Esophagus (tissue), 2 donors: ENCODE results near the gene ZNF500. TPM values are rescaled to one million over a fixed set of nuclear protein-coding genes. Genes with fewer than 3 reads are reported as not detected.

Experiments
- H3K27ac ChIP-seq, 2 donors: one replicate each; pipeline ENCODE4 v1.5.1; 2013; ENCODE audit warnings: low read depth in 2 of 2, mild to moderate bottlenecking in 2 of 2, inconsistent platforms in 1 of 2, low read length in 1 of 2, moderate library complexity in 1 of 2
- H3K27me3 ChIP-seq, 2 donors: one replicate each; pipeline ENCODE4 v1.6.1; 2013; ENCODE audit warnings: low read length in 2 of 2, control low read depth in 1 of 2, mild to moderate bottlenecking in 1 of 2; ENCODE audit not compliant: insufficient read depth in 2 of 2, control insufficient read depth in 1 of 2
- H3K36me3 ChIP-seq, 2 donors: one replicate each; pipeline ENCODE4 v1.6.1; 2013; ENCODE audit warnings: low read length in 1 of 2; ENCODE audit not compliant: control insufficient read depth in 2 of 2, insufficient read depth in 2 of 2
- H3K4me1 ChIP-seq, 2 donors: one replicate each; pipeline ENCODE4 v1.6.1; 2013; ENCODE audit warnings: low read length in 1 of 2; ENCODE audit not compliant: control insufficient read depth in 2 of 2, insufficient read depth in 2 of 2
- H3K4me3 ChIP-seq, 2 donors: one replicate each; pipeline ENCODE4 v1.5.1; 2013; ENCODE audit warnings: low read length in 2 of 2, mild to moderate bottlenecking in 2 of 2, low read depth in 1 of 2, moderate library complexity in 1 of 2
- H3K9me3 ChIP-seq, 2 donors: one replicate each; pipeline ENCODE4 v1.6.1; 2013; ENCODE audit warnings: mild to moderate bottlenecking in 2 of 2, low read depth in 1 of 2, low read length in 1 of 2, moderate library complexity in 1 of 2; ENCODE audit not compliant: control insufficient read depth in 2 of 2, insufficient read depth in 1 of 2
- WGBS, 2 donors: extraction: QIAGEN DNeasy Blood & Tissue Kit; methylation state at CpG; one replicate each; pipeline ENCODE4 v1.1.7; 2013; 5-methylcytosine and 5-hydroxymethylcytosine counted together
- polyA plus RNA-seq, 2 donors: library from polyadenylated mRNA; stranded (reverse); fragments of 200-250 nt; gene quantifications; one replicate each; pipeline ENCODE4 v1.2.3, GENCODE V29; 2013
- donor health status: healthy with polysubstance abuse.
- donor health status: Bipolar disorder and iron deficiency.

ZNF500 gene
- polyA plus RNA-seq, 2 donors: 4.4 to 8.9 TPM

DNA sequence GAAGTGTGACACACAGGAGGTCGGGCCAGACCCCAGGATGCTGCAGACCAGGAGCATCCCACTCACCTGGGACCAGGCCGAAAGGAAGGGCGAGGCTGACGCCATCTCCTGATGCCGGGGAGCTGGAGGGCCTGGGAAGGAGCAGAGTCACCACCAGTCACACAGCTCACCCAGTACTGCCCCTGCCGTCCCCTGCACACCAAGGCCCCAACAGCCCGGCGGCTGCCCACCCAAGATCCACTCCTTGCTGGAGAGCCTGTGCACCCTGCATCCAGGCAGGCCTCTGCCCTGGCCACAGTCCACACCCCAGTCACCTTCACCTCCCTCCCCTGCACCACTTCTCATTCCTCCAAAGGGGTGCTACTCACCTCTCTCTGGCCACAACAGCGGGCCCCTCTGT, 4.8 kb downstream of the ZNF500 start:
- WGBS, 2 donors: 90 to 94% methylated on average over 9 of the region's 9 CpGs
- Histone ChIP-seq H3K9me3 (no peaks in the 10 kb centered on the region), H3K36me3 (peaks cover 10 to 43% of the 10 kb centered on the region in 2 donors), H3K4me1 (peaks cover 3 to 5% of the 10 kb centered on the region in 2 donors), H3K27me3 (no peaks in the 10 kb centered on the region), H3K27ac (no peak overlapping the region), H3K4me3 (no peak overlapping the region)

DNA sequence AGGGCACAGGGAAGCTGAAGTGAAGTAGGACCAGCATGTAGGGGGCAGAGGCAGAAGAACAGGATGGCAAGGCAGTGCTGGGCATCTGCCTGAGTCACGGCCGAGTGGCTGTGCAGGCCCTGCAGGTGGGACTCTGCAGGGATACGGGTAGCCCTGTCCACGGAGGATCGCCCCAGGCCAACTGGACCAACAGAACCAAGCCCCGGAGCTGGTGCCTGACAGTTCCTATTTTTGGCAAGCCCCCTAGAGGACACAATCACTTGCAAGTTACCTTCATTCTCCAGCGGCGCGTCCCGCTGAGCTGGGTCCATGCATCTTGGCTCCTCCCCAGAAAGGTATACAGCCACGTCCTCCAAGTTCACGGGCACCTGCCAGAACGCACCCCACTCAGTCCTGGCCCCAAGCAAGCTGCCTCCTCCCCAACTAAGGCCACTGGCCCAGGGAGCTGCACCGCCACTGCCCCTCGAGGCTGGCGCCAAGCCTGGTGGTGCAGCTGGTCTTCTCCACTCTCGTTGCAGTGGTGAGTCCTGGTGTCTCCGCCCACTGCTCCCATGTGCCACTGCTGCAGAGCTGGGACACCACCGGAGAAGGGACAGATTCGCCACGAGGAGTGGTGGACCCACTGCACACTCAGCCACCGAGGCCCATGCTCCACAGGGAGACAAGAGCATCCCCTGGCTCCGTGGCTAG, 6.6 kb downstream of the ZNF500 start:
- Histone ChIP-seq H3K4me1 (peaks cover 0 to 1% of the 10 kb centered on the region in 2 donors), H3K36me3 (peaks cover 10 to 45% of the 10 kb centered on the region in 2 donors), H3K4me3 (no peak overlapping the region), H3K9me3 (no peaks in the 10 kb centered on the region), H3K27me3 (no peaks in the 10 kb centered on the region), H3K27ac (no peak overlapping the region)
- WGBS, 2 donors: 90 to 91% methylated on average over 23 of the region's 23 CpGs

DNA sequence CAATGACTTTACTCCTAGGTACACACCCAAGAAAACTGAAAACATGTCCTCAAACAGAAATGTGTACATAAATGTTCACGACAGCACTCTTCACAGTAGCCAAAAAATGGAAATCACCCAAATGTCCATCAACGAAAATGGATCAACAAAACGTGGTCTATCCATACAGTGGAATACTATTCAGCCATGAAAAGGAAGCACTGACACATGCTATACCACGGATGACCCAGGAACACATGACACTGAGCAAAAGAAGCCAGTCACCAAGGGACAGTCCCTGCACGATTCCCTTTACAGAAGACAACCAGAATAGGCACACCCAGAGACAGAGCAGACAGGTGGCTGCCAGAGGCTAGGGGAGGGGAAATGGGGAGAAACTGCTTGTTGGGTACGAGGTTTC, 11.3 kb downstream of the ZNF500 start:
- Histone ChIP-seq H3K9me3 (peaks cover 0 to 2% of the 10 kb centered on the region in 2 donors), H3K4me1 (no peaks in the 10 kb centered on the region), H3K4me3 (no peak overlapping the region), H3K27ac (no peak overlapping the region), H3K27me3 (no peaks in the 10 kb centered on the region), H3K36me3 (peaks cover 11 to 55% of the 10 kb centered on the region in 2 donors)
- WGBS, 2 donors: 96% methylated on average over 6 of the region's 6 CpGs

DNA sequence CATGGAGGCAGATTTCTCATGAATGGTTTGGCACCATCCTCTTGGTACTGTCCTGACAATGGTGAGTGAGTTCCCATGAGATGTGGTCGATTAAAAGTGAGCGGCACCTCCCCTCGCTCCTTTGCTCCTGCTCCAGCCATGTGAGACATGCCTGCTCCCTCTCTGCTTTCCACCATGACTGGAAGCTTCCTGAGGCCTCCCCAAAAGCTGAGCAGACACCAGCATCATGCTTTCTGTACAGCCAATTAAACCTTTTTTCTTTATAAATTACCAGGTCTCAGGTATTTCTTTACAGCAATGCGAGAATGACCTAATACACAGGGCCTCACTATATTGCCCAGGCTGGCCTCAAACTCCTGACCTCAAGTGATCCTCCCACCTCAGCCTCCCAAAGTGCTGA, 12.1 kb downstream of the ZNF500 start:
- 99 to 100% methylated on average over 4 of the region's 4 CpGs for WGBS, 2 donors
- no peaks in the 10 kb centered on the region for H3K4me1 ChIP-seq
- H3K9me3 ChIP-seq: peaks cover 0 to 2% of the 10 kb centered on the region in 2 donors
- no peaks in the 10 kb centered on the region for H3K27me3 ChIP-seq
- no peak overlapping the region for H3K4me3 ChIP-seq
- H3K27ac ChIP-seq: no peak overlapping the region
- peaks cover 10 to 47% of the 10 kb centered on the region in 2 donors for H3K36me3 ChIP-seq

DNA sequence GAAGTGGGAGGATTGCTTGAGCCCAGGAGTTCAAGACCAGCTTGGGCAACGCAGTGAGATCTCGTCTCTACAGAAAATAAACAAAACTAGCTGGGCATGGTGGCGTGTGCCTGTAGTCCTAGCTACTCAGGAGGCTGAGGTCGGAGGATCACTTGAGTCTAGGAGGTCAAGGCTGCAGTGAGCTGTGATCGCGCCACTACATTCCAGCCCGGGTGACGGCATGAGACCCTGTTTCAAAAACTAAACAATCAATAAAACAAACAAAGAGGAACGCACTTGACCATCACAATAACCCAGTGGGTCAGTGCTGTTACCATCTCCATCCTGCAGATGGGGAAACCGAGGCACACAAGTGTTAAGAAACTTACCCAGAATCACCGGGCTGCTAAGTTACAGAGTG, 13.7 kb downstream of the ZNF500 start:
- no peak overlapping the region for H3K4me3 ChIP-seq
- H3K27ac ChIP-seq: no peak overlapping the region
- H3K4me1 ChIP-seq: no peaks in the 10 kb centered on the region
- peaks cover 0 to 2% of the 10 kb centered on the region in 2 donors for H3K9me3 ChIP-seq
- 92 to 94% methylated on average over 11 of the region's 11 CpGs for WGBS, 2 donors
- H3K27me3 ChIP-seq: no peaks in the 10 kb centered on the region
- peaks cover 7 to 41% of the 10 kb centered on the region in 2 donors for H3K36me3 ChIP-seq

DNA sequence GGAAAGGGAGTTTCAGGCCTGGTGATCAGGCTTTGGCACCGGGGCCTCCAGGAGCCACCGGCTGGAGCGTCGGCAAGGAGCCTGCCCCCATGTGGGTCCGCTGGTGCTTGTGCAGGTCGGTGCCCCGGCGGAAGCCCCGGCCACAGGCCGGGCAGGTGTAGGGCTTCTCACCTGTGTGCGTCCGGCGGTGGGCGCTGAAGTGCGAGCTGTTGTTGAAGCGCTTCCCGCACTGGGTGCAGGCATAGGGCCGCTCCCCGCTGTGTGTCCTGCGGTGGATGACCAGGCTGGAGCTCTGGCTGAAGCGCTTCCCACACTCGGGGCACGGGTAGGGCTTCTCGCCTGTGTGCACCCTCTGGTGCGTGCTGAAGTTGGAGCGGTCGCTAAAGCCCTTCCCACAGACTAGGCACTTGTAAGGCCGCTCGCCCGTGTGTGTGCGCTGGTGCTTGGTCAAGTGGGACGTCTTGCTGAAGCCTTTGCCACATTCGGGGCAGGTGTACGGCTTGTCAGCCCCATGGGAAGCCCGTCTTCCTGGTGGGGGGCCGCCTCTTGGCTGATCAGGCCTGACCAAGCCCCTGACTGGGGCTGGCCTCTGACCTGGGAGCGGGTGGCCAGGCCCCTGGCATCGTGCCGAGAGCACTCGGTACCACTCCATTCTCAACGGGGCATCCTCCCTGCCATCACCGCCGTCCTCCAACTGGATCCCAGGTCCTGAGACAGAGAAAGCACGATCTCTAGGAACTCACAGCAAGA, 14.4 kb downstream of the ZNF500 start:
- WGBS, 2 donors: 95 to 96% methylated on average over 40 to 44 of the region's 44 CpGs
- Histone ChIP-seq H3K27ac (no peak overlapping the region), H3K9me3 (peaks cover 0 to 2% of the 10 kb centered on the region in 2 donors), H3K4me1 (no peaks in the 10 kb centered on the region), H3K27me3 (no peaks in the 10 kb centered on the region), H3K36me3 (peaks cover 6 to 38% of the 10 kb centered on the region in 2 donors), H3K4me3 (no peak overlapping the region)

DNA sequence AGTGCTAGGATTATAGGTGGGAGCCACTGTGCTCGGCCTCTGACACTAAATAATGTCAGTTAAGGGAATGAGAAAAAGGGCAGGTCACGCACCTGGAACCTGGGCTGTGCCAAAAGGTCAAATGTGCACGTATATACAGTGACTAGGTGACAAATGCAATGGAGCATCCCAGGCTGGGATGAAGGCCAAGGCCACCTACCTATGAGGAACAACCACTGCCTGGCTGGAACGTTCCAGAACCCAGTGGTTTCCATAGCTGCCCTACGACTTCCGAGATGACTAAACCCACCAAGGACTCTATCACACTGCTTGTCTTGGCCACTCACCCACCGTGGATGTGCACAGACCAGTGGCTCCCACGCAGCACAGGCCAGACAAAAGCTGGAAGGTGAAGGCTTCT, 16.1 kb downstream of the ZNF500 start:
- H3K4me1 ChIP-seq: peaks cover 0 to 4% of the 10 kb centered on the region in 2 donors
- no peak overlapping the region for H3K4me3 ChIP-seq
- H3K36me3 ChIP-seq: peaks cover 6 to 37% of the 10 kb centered on the region in 2 donors
- H3K27ac ChIP-seq: no peak overlapping the region
- H3K9me3 ChIP-seq: peaks cover 0 to 2% of the 10 kb centered on the region in 2 donors
- WGBS, 2 donors: 79 to 81% methylated on average over 8 of the region's 8 CpGs
- H3K27me3 ChIP-seq: no peaks in the 10 kb centered on the region

DNA sequence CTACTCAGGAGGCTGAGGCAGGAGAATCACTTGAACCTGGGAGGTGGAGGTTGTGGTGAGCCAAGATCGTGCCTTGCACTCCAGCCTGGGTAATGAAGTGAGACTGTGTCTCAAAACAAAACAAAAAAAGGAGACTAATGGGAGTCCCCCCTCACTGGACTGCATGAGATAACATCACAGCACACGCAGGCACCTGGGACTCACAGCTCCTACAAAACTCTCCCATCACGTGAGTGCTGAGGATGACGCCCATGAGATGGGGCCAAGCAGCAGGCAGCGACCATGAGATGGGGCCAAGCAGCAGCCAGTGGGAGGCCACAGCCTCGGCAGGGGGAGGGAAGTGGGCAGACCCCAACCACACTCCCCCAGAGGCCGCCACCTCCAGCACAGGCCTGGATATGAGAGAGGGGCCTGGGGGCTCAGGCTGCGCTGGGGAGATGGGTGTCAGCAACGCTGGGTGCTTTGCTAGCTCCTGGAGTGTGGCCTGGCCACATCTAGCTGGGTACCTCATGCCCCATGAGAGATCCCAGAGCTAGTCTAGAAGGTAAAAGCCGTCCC, 17.2 kb downstream of the ZNF500 start:
- H3K4me3 ChIP-seq: no peak overlapping the region
- WGBS, 2 donors: 86 to 87% methylated on average over 10 of the region's 10 CpGs
- H3K9me3 ChIP-seq: peaks cover 0 to under 1% of the 10 kb centered on the region in 2 donors
- peaks cover 6 to 33% of the 10 kb centered on the region in 2 donors for H3K36me3 ChIP-seq
- H3K4me1 ChIP-seq: peaks cover 0 to 4% of the 10 kb centered on the region in 2 donors
- no peaks in the 10 kb centered on the region for H3K27me3 ChIP-seq
- H3K27ac ChIP-seq: no peak overlapping the region

DNA sequence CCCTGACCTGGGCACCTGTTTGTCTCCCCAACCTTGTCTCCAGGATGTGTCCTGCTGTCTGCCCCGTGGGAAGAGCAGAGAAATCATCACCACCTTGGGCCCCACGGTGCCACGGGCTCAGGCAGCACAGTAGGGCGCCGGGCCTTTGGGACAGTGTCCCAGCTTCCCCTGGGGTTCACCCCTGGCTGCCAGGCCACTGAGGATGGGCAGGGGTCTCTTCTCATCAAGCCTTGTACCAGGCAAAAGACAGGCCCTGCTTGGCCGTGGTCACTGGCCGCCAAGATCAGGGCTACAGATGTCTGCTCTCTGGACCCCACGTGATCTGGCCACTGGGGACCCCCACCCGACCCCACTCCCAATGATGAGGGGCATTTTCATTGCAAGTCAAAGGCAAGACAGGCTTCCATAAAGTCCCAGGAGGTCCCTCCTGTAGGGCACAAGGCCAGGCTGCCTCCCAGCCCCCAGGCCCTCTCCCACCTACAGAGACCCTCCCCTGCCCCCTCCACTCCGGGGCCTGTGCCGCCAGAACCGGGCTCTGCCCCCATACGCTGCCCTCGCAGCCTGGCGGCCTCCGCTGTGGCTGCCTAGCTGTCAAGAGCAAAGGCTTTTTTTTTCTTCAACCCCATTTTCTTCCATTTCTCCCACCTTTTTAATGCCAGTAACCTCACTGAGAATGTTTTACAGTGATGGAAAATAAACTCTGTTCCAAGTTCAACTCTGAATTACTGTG, 18.1 kb downstream of the ZNF500 start:
- Histone ChIP-seq H3K27ac (no peak overlapping the region), H3K27me3 (no peaks in the 10 kb centered on the region), H3K9me3 (no peaks in the 10 kb centered on the region), H3K4me3 (no peak overlapping the region), H3K36me3 (peaks cover 6 to 30% of the 10 kb centered on the region in 2 donors), H3K4me1 (peaks cover 0 to 4% of the 10 kb centered on the region in 2 donors)
- WGBS, 2 donors: 87 to 89% methylated on average over 16 of the region's 16 CpGs
